GM18873 (cell line): ENCODE data around the gene GREB1L.

Experiments
- ATAC-seq: cut with Tn5 transposase; IDR thresholded peaks from one replicate; pipeline ENCODE4 v1.9.1; 2021; ENCODE audit warnings: mild to moderate bottlenecking, moderate library complexity, moderate number of reproducible peaks; ENCODE audit not compliant: unreplicated experiment, low FRiP score

GREB1L gene

GRCh38 chr18:21472741-21473140, 230.7 kb downstream of the GREB1L start:
- no peak for ATAC-seq

GRCh38 chr18:21474621-21475020, 232.6 kb downstream of the GREB1L start:
- no peak for ATAC-seq

GRCh38 chr18:21479721-21480120, 237.7 kb downstream of the GREB1L start:
- no peak for ATAC-seq

GRCh38 chr18:21481739-21482138, 239.7 kb downstream of the GREB1L start:
- ATAC-seq, result no peak

GRCh38 chr18:21483051-21483450, 241.0 kb downstream of the GREB1L start:
- no peak for ATAC-seq

- no peak for ATAC-seq
These were observed 243.0 kb downstream of the GREB1L start for GRCh38 chr18:21484851-21485636.

GRCh38 chr18:21486905-21487437, 244.9 kb downstream of the GREB1L start:
- ATAC-seq, result no peak

GRCh38 chr18:21489119-21489750, 247.2 kb downstream of the GREB1L start:
- ATAC-seq, result no peak

- ATAC-seq, result no peak
These were observed 248.0 kb downstream of the GREB1L start for GRCh38 chr18:21489919-21490495.

GRCh38 chr18:21490748-21491147, 248.7 kb downstream of the GREB1L start:
- no peak for ATAC-seq

GRCh38 chr18:21496277-21496835, 254.3 kb downstream of the GREB1L start:
- ATAC-seq, result no peak

GRCh38 chr18:21499997-21500396, 258.0 kb downstream of the GREB1L start:
- ATAC-seq, result no peak

GRCh38 chr18:21502661-21503060, 260.6 kb downstream of the GREB1L start:
- ATAC-seq, result no peak

- ATAC-seq, result no peak
These were observed 266.1 kb downstream of the GREB1L start for GRCh38 chr18:21507913-21508701.

- ATAC-seq, result no peak
These were observed 267.0 kb downstream of the GREB1L start for GRCh38 chr18:21509062-21509461.

- no peak for ATAC-seq
These were observed 271.3 kb downstream of the GREB1L start for GRCh38 chr18:21513292-21513691.

- ATAC-seq, result no peak
These were observed 271.7 kb downstream of the GREB1L start for GRCh38 chr18:21513741-21514140.

GRCh38 chr18:21522530-21522929, 280.5 kb downstream of the GREB1L start:
- ATAC-seq, result no peak

- no peak for ATAC-seq
These were observed 283.9 kb downstream of the GREB1L start for GRCh38 chr18:21525916-21526315.

- no peak for ATAC-seq
These were observed 284.4 kb downstream of the GREB1L start for GRCh38 chr18:21526463-21526862.
